Measurements from ENCODE around the gene COQ4. TPM values are rescaled to one million over a fixed set of nuclear protein-coding genes. Genes with fewer than 3 reads are reported as not detected.

Gene COQ4
- total RNA-seq, 1 experiment from 2014 or later: 45.3 TPM

GRCh38 chr9:128280084-128280622 lies 42.5 kb upstream of the COQ4 start:
- Mint-ChIP-seq H3K27me3 (ENCODE audit: low read depth) (no peaks in the 10 kb centered on the region; the same call in 1 of the 2 replicates), H3K36me3 (no peaks in the 10 kb centered on the region), H3K4me1 (peaks cover 9% of the 10 kb centered on the region), H3K9me3 (no peaks in the 10 kb centered on the region), H3K4me3 (no peak overlapping the region), H3K27ac (no peak overlapping the region)
- CTCF ChIA-PET: interaction anchor here (0.5 kb wide), 1 partner anchor 587 kb away, joined by 3 read pairs; no protein-coding TSS in a partner anchor
- POLR2A ChIA-PET: interaction anchor here (0.7 kb wide), 1 partner anchor 1761 kb away, joined by 6 read pairs; no protein-coding TSS in a partner anchor
- TF ChIP-seq GRHL2 (CRISPR knock-in tag; IDR thresholded peaks at IDR 0.05; ENCODE audit: insufficient replicate concordance, severe bottlenecking) (no peak), ZSCAN18 (CRISPR knock-in tag; IDR thresholded peaks at IDR 0.05) (no peak), ZNF416 (CRISPR knock-in tag; IDR thresholded peaks at IDR 0.05) (no peak), E2F4 (CRISPR knock-in tag; IDR thresholded peaks at IDR 0.05; ENCODE audit: borderline replicate concordance, low read depth) (no peak), CREB1 (CRISPR knock-in tag; IDR thresholded peaks at IDR 0.05) (no peak), ZBTB21 (CRISPR knock-in tag; IDR thresholded peaks at IDR 0.05; ENCODE audit: borderline replicate concordance) (no peak), MAX (CRISPR knock-in tag; IDR thresholded peaks at IDR 0.05) (no peak), ERG (CRISPR knock-in tag; IDR thresholded peaks at IDR 0.05) (no peak), CBFB (CRISPR knock-in tag; IDR thresholded peaks at IDR 0.05; ENCODE audit: low read depth) (no peak), SMAD4 (CRISPR knock-in tag; IDR thresholded peaks at IDR 0.05) (no peak), AFF4 (CRISPR knock-in tag; IDR thresholded peaks at IDR 0.05; ENCODE audit: borderline replicate concordance) (no peak)
- ATAC-seq (no peak), DNase-seq (ENCODE audit: low spot score) (no peak)

GRCh38 chr9:128282500-128282899 lies 40.1 kb upstream of the COQ4 start:
- Mint-ChIP-seq H3K9me3 (no peaks in the 10 kb centered on the region), H3K4me3 (no peak overlapping the region), H3K27me3 (ENCODE audit: low read depth) (no peaks in the 10 kb centered on the region), H3K4me1 (peaks cover 1% of the 10 kb centered on the region), H3K36me3 (peaks cover 3% of the 10 kb centered on the region; the same call in 1 of the 2 replicates), H3K27ac (no peak overlapping the region)
- POLR2A ChIA-PET: no interaction called here
- TF ChIP-seq ELF4 (CRISPR knock-in tag; IDR thresholded peaks at IDR 0.05; ENCODE audit: low read depth) (no peak), TEAD4 (CRISPR knock-in tag; IDR thresholded peaks at IDR 0.05) (no peak), CBFB (CRISPR knock-in tag; IDR thresholded peaks at IDR 0.05; ENCODE audit: low read depth) (no peak), TCF7 (CRISPR knock-in tag; IDR thresholded peaks at IDR 0.05; ENCODE audit: low read depth) (no peak), KAT7 (CRISPR knock-in tag; IDR thresholded peaks at IDR 0.05; ENCODE audit: borderline replicate concordance) (no peak), GRHL2 (CRISPR knock-in tag; IDR thresholded peaks at IDR 0.05; ENCODE audit: insufficient replicate concordance, severe bottlenecking) (no peak)
- DNase-seq (ENCODE audit: low spot score): no peak
- CTCF ChIA-PET: no interaction called here
- ATAC-seq: no peak
